ENCODE data around the gene PSAT1. TPM values are rescaled to one million over a fixed set of nuclear protein-coding genes. Genes with fewer than 3 reads are reported as not detected.

The PSAT1 gene
- total RNA-seq = 17.8 and 21.4 TPM in 2 replicates

DNA sequence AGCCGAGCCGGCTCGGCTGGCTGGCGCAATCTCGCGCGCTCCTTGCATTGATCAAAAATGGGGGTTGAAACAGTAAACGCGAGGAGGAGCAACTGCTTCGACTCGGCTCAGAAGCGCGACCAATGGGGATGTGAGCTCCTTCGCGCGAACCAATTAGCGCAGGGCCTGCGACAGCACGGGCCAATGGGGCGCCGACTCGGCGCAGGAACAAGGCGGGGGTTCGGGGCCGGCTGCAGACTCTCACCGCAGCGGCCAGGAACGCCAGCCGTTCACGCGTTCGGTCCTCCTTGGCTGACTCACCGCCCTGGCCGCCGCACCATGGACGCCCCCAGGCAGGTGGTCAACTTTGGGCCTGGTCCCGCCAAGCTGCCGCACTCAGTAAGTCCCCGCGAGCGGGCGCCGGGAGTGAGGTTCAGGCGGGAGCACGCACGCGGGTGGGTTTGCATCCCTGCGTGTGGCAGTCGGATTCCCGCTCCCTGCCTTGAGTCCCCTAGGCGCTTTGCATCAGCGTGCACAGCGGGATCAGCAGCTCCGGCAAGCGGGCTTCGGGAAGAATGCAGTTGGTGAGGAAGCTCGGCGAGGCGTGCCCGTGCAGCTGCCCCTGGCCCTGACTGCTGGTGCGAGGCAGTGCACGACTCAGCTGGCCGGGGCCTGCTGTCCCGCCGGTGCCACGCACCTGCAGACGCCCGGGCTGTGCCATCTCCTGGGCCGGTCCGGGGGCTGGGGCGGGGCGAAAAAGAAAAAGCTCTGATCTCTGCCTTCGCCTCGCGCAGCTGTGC, at the start of gene PSAT1:
Gene PSAT1 (plus strand): TSS at position 233 of the 779 bp plus-strand sequence. CDS start 86 bp downstream, at position 319.

Other genes starting within 250 kb of the PSAT1 start
- gene CEP78, start 61.0 kb upstream of the PSAT1 start, total RNA-seq = 6.1 and 7.1 TPM in 2 replicates

Measured in cardiac ventricle fibroblast (primary cell).